Effector CD8-positive, alpha-beta T cell (primary cell): ENCODE measurements around the gene ZNF799.
"Not testable (repeated sequence)": the region's sequence is repeated elsewhere in the genome, so short reads cannot be mapped to it uniquely, and the experiment has no call there.

ENCODE experiments used
- DNase-seq: peaks from one replicate; lab custom pipeline; 2025; lab: John Stamatoyannopoulos, UW

Gene ZNF799

DNA sequence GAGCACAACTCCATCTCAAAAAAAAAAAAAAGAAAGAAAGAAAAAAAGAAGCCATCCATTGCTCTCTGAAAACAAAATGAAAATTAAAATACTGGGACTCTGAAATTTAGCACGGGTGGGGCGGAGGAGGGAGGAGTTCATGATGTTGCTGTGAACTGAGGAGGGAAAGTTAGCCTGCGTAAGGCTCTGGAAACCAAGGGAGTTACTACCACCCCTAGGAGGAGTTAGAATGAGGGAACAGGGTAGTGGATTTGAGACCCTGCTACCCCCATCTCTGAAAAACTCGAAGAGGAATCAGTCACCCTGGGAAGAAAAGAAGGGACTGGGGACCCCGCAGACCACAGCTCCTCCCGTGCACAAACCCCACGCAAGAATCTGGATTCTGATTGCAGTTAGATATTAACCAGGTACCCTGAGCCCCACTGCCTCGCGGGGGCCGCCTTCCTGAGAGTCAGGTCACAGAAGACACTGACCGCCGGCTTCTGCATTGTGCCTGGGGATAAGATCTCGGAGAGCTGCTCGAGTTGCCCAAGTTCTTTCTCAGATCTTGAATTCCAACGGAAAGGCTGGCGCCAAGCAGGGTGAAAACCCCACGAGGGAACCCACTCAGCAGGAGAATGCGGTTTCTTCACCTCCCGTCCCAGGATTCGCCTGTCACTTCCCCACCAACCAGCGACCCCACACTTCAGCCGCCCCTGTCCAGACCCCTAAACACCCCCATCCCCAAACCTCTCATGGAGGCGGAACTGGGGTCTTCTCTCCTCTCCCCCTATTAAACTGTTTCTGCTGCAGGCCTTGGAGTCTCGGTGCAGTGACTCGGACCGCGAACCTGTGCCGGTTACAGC, 36.5 kb downstream of the ZNF799 start:
- DNase-seq = no peak

DNA sequence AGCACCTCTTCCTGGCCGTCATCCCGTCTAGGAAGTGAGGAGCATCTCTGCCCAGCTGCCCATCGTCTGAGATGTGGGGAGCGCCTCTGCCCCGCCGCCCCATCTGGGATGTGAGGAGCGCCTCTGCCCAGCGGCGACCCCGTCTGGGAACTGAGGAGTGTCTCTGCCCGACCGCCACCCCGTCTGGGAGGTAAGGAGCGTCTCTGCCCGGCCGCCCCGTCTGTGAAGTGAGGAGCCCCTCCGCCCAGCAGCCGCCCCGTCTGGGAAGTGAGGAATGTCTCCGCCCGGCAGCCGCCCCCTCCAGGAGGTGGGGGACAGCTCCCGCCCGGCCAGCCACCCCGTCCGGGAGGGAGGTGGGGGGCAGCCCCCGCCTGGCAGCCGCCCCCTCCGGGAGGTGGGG, 38.8 kb downstream of the ZNF799 start:
- DNase-seq = not testable (repeated sequence)

DNA sequence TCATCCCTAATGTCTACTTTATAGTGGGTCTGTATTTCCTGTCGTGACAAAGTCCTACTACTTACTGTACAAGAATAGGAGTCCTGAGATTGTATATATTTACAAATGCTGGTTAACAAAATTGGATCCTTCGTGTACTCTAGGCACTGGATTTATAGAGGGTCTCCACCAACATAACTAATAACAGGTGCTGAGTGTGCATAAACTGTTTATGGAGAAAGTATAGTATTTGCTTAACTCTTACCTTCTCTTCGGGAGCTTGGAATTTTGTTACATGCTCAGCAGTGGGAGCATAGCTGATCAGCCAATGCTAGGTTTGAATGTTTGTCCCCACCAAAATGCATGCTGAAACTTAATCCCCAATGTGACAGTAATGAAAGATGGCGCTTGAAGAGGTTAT, 47.7 kb downstream of the ZNF799 start:
- no peak for DNase-seq

- DNase-seq = no peak
Observed at GRCh38 chr19:12350890-12351197, 50.2 kb downstream of the ZNF799 start.

- no peak for DNase-seq
Observed at GRCh38 chr19:12350185-12350889, 50.7 kb downstream of the ZNF799 start.

DNA sequence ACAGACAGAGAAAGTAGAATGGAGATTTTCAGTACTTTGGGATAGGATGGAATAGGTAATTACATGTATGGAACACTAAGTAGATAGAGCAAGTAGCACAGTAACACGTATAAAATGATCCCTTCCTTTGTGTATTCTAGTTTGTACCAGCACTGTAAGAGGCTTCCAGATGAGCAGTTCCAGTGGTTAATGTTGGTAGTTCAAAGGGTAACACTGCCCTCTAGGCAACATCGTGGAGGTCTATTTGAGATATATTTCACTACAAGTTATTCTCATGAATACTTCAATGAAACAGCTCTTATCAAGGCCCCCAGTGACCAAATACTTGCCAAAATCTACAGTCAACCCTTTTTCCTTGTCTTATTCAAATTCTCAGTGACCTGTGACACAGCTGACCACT, 54.2 kb downstream of the ZNF799 start:
- DNase-seq = no peak

DNA sequence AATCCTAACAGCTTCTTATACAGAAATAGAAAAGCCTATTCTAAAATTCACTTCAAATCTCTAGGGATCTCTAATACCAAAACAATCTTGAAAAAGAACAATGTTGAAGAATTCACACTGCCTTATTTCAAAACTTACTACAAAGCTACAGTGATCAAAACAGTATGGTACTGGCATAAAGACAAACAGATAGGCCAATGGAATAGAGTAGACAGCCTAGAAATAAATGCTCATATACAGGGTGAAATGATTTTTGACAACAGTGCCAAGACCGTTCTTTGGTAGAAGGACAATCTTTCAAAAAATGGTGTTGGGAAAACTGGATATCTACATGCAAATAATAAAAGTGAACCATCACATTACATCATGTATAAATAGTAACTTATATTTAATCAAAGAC, 55.9 kb downstream of the ZNF799 start:
- no peak for DNase-seq
